LNCaP clone FGC (cell line): ENCODE data around the gene KLKB1.

ENCODE experiments used
- DNase-seq: peaks from one replicate; pipeline ENCODE4 v3.0.0-alpha.2; 2011; ENCODE audit warnings: low read depth
- H3K4me3 ChIP-seq: 2 replicates; pipeline ENCODE4 v1.5.1; 2011; ENCODE audit warnings: mild to moderate bottlenecking, low read depth, low read length, control low read depth
- CTCF ChIP-seq: IDR thresholded peaks from 2 replicates; pipeline ENCODE4 v1.5.1; 2012; ENCODE audit warnings: mild to moderate bottlenecking; ENCODE audit not compliant: control insufficient read depth, insufficient read depth; ENCODE audit errors: extremely low read depth

Gene KLKB1

GRCh38 chr4:186193851-186194250 lies 33.5 kb upstream of the KLKB1 start:
- H3K4me3 ChIP-seq = no peak overlapping the region
- no peak for DNase-seq
- no peak for TF ChIP-seq CTCF

- no peak for TF ChIP-seq CTCF
- no peak for DNase-seq
Measured at GRCh38 chr4:186196063-186196462, 31.2 kb upstream of the KLKB1 start.

GRCh38 chr4:186200516-186200915 lies 26.8 kb upstream of the KLKB1 start:
- DNase-seq = no peak
- no peak for TF ChIP-seq CTCF
- H3K4me3 ChIP-seq = no peak overlapping the region

More at GRCh38 chr4:186196063-186196462, 31.2 kb upstream of the KLKB1 start:
- no peak overlapping the region for H3K4me3 ChIP-seq

- TF ChIP-seq CTCF = no peak
- H3K4me3 ChIP-seq = no peak overlapping the region
- DNase-seq = no peak
Measured at GRCh38 chr4:186201010-186201409, 26.3 kb upstream of the KLKB1 start.

- peak; percentile 50 for TF ChIP-seq CTCF
- H3K4me3 ChIP-seq = no peak overlapping the region
- peak; percentile 30 for DNase-seq
Measured at GRCh38 chr4:186201535-186202230, 25.6 kb upstream of the KLKB1 start.

GRCh38 chr4:186202490-186203140 lies 24.7 kb upstream of the KLKB1 start:
- TF ChIP-seq CTCF = no peak
- no peak overlapping the region for H3K4me3 ChIP-seq
- no peak for DNase-seq
